ENCODE results near the gene CCDC77.
A peak's percentile ranks its signal among the peaks of the same experiment; 100 is the strongest.
"Not testable (repeated sequence)": the region's sequence is repeated elsewhere in the genome, so short reads cannot be mapped to it uniquely, and the experiment has no call there.

The CCDC77 gene

DNA sequence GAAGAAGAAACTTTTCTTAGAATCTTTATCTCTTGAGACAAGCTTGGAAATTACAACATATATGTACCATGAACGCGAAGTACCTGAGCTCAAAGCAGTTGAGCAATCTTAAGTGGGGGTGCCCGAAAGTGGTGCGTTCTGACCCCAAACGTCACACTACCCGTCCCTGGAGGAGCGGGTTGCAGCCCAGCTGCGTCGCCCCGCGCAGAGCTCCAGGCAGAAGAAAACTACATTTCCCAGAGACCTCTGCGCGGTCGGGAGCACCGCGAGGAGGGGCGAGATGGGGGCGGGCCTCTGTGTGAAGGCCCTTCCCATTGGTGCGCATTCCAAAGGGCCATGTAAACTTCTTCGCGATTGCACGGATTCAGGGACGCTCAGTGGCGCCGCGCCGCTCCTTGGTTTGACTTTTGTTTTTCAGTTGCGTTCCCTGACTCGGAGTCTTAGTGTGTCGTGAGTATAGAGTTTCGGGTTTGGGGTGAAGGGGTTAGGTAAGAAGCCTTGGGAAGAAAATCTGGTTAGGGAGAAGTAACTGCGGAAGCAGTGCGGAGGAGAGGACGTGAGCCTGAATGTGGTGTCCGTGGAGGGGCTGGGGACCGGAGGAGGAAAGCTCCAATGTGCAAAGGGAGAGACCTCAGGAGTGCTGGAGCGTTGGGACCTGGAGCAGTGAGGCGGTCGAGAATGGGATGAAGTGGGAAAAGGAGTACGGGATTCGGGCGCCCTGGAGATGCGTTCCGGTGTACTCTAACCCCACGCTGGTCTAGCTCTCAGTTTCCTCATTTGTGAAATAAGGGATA, at the start of gene CCDC77:
Gene CCDC77, plus strand, starts transcription at position 410 of the 794 bp plus-strand sequence. CDS start 7,740 bp downstream, outside the sequence.
- DNase-seq: no peak

GRCh38 chr12:356276-356988, 45.0 kb upstream of the CCDC77 start:
- no peak for DNase-seq

DNA sequence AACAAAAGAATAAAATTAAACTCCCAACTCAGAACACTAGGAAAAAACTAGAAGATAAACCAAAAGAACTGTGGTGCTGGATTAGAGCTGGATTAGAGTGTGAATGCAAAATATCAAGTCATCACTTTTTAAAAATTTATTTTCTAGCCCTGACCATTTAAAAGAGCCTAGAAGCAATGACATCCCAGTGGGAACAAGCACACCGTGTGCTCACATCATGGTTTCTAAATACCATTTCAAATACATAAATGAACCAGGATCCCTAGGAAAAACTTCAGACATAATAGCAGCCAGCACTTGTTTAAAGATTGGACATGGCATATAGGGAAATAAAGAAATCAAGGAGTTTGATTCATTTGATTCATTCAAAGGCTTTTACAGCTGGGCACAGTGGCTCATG, 42.4 kb upstream of the CCDC77 start:
- DNase-seq: no peak

DNA sequence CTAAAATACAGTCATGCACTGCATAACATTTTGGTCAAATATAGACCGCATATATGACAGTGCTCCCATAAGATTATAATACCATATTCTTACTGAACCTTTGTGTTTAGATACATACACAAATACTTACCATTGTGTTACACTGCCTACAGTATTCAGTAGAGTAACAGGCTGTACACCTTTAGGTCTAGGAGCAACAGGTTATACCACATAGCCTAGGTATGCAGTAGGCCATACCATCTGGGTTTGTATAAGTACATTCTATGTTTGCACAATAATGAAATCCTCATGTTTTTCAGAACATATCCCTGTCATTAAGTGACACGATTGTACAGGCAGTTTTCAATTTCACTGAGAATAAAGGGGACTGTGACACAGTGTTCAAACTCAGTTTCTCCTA, 34.6 kb upstream of the CCDC77 start:
- DNase-seq: no peak

GRCh38 chr12:367972-368371, 33.5 kb upstream of the CCDC77 start:
- no peak for DNase-seq

DNA sequence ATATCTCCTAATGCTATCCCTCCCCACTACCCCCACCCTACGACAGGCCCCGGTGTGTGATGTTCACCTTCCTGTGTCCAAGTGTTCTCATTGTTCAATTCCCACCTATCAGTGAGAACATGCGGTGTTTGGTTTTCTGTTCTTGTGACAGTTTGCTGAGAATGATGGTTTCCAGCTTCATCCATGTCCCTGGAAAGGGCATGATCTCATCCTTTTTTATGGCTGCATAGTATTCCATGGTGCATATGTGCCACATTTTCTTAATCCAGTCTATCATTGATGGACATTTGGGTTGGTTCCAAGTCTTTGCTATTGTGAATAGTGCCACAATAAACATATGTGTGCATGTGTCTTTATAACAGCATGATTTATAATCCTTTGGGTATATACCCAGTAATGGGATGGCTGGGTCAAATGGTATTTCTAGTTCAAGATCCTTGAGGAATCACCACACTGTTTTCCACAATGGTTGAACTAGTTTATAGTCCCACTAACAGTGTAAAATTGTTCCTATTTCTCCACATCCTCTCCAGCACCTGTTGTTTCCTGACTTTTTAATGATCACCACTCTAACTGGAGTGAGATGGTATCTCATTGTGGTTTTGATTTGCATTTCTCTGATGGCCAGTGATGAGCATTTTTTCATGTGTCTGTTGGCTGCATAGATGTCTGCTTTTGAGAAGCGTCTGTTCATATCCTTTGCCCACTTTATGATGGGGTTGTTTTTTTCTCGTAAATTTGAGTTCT, 30.5 kb upstream of the CCDC77 start:
- DNase-seq: not testable (repeated sequence)

GRCh38 chr12:386651-387050, 14.8 kb upstream of the CCDC77 start:
- DNase-seq: no peak

DNA sequence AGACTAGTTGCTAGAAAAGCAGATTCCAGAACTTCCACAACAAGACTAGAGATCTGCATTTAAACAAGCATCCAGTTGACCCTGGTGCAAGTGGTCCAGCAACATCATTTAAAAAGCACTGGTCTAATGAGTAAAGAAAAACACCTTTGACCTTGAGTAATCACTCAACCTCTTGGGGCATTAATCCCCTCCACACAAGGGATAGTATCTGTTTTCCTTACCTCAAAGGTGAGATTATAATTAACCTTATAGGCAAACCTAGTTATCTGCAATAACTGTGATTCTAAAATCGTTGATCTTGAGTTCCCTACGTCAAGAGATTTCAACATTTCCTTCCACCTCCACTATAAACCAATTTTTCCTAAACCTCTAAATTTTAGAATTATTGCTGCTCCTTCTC, 13.4 kb upstream of the CCDC77 start:
- DNase-seq: no peak

GRCh38 chr12:388541-389141, 12.8 kb upstream of the CCDC77 start:
- DNase-seq: no peak

- DNase-seq: no peak
Measured at GRCh38 chr12:389142-390096, 12.0 kb upstream of the CCDC77 start, which contains the start of gene KDM5A. Gene KDM5A (minus strand): TSS chr12:389320. CDS start chr12:389091, 229 bp downstream.

DNA sequence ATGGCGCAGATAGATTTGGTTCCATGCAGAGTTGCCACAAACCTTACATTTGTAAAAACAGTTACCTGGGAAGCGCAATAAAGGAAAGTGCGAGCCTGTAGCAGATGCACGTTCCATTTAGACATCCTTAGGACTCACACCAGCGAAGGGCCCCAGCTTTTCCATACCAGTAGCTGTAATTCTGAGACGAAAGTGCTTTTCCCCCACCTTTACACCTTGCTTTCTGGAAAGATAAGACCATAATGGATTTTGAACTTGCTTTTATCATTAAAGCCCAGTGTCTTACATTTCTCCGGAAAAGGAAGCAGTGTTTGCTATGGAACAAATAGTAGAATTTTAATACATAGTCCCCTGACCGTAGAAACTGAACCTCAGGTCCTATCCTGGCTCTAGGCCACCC, 616 bp upstream of the CCDC77 start:
- no peak for DNase-seq

DNA sequence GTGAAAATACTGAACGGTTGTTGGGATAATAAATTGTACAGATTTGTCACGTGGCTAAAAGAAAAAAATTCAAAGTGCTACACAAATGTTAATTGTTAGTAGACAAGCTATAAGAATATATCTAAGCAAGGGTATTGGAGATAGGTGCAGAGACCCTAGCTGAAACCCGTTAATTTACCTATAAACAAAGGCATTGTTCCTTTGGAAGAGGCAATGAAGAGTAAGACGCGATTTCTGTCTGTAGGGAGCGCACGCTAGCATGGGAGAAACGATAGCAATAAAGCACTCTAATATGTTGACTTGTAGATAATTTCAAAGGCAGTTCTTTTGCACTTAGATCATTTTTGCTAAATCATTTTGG, 565 bp downstream of the CCDC77 start:
- DNase-seq: no peak

GRCh38 chr12:414859-415258, 13.4 kb downstream of the CCDC77 start:
- DNase-seq: no peak

GRCh38 chr12:418432-418831, 17.0 kb downstream of the CCDC77 start:
- no peak for DNase-seq

DNA sequence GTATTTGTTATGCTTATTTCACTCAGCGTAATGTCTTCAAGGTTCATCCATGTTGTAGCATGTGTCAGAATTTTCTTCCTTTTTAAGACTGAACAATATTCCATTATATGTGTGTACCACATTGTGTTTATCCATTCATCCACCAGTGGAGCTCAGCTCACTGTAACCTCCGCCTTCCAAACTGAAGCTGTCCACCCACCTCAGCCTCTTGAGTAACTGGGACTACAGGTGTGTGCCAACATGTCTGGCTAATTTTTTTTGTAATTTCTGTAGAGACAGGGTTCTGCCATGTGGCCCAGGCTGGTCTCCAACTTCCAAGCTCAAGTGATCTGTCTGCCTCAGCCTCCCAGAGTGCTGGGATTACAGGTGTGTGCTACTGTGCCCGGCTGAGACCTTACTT, 21.1 kb downstream of the CCDC77 start:
- no peak for DNase-seq

- not testable (repeated sequence) for DNase-seq
Measured at GRCh38 chr12:435737-436136, 34.3 kb downstream of the CCDC77 start.

DNA sequence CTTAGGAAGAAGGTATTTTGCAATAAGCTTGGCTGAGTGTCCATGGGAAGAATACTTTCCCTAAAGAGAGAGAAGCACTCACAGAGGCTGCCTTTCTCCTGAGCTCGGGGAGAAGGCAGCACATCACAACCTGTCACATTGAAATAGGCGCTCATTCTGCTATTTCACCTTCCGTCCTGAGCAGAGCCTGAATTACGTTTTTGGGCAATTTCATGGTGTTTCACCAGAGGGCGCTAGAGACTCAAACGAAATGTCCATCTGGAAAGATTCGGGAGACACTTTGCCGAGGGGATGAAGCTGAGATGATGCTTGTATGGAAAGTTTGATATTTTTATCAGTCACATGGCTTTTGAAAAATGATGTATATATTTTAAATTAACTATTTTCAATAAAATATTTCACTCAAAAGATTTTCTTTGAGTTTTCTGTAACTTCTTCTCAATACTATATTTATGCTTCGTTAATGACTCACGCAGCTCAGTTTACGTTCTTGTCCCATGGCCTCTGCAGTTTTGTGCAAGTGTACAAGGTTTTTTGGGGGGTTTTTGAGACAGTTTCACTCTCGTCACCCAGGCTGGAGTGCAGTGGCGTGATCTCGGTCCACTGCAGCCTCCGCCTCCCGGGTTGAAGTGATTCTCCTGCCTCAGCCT, 40.9 kb downstream of the CCDC77 start:
- DNase-seq: peak; percentile 74

DNA sequence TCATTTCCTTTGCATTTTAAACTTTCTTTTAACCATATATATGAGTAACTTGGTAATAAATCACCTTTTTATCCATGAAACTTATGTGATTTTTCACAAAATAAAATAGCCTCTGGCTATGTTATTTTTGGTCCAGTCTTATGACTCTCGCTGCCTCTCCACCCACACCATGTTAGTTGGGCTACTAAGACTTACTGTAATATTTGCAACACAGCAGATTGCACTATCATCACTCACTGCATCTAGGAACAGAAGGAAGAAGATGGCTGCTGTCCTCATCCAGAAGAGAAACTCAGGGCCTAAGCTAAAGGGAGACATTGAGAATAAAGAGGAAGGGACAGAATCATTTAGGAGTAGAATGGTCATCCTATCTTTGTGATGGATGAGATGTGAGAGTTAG, 45.7 kb downstream of the CCDC77 start:
- DNase-seq: no peak

GRCh38 chr12:449203-449602, 47.8 kb downstream of the CCDC77 start:
- DNase-seq: no peak

- DNase-seq: no peak
Measured at GRCh38 chr12:450438-450837, 49.0 kb downstream of the CCDC77 start.

DNA sequence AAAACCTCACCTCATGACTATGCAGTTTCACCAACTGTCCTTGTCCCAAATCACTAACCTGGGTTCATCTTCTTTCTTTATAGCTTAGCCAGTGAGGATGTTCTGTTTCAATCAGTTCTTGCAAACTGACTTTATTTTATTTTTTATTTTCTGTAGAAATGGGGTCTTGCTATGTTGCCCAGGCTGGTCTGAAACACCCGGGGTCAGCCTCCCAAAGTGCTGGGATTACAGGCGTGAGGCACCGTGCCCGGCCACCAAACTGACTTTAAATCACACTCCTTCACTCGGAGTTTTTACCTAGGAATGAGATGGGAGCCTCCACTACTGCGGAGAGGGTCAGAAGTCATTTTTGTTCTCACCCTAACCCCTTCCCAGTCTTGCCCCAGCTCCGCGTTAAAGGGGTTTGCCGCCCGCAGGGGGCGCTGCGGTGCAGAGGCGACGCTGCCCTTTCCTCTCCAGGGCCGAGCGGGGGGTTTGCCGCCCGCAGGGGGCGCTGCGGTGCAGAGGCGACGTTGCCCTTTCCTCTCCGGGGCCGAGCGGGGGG, 51.3 kb downstream of the CCDC77 start:
- DNase-seq: no peak

All from NCI-H510A treated with DMSO at 0.1 percent for 48 hours (cell line).